ENCODE results near the gene ZFY. TPM values are rescaled to one million over a fixed set of nuclear protein-coding genes. Genes with fewer than 3 reads are reported as not detected.

ZFY gene
- total RNA-seq, 2 donors from 2014 or later: 11.5 to 14.0 TPM

GRCh38 chrY:2935716-2936435 lies 695 bp downstream of the ZFY start:
- Histone ChIP-seq H3K27me3 (replicated peaks; ENCODE audit: insufficient read depth) (no peaks in the 10 kb centered on the region), H3K4me3 (peak overlapping the region; percentile 44 to 48), H3K9me3 (no peaks in the 10 kb centered on the region), H3K4me1 (replicated peaks) (no peaks in the 10 kb centered on the region), H3K27ac (peak overlapping the region; percentile 97), H3K36me3 (no peaks in the 10 kb centered on the region)
- under 1% methylated on average over 32 of the region's 63 CpGs for WGBS
- peak; percentile 58 for TF ChIP-seq POLR2AphosphoS5 (IDR thresholded peaks at IDR 0.05)
- peak; percentile 44 for TF ChIP-seq POLR2A (IDR thresholded peaks at IDR 0.05)
- peak in 2 of 4 experiments; percentile 61 to 69 for TF ChIP-seq CTCF (IDR thresholded peaks at IDR 0.05)
- intact Hi-C loops (cut with DNase I): loop anchor here (10.0 kb wide), 1 partner anchor 91 kb away; the partner anchor contains the start of gene RPS4Y1
- DNase-seq (ENCODE audit: low spot score): peak; percentile 81

- Histone ChIP-seq H3K27ac (peak overlapping the region; percentile 97), H3K4me1 (replicated peaks) (no peaks in the 10 kb centered on the region), H3K36me3 (no peaks in the 10 kb centered on the region), H3K4me3 (peak overlapping the region; percentile 44 to 48), H3K27me3 (replicated peaks; ENCODE audit: insufficient read depth) (no peaks in the 10 kb centered on the region), H3K9me3 (no peaks in the 10 kb centered on the region)
- under 1% methylated on average over 6 of the region's 6 CpGs for WGBS
- DNase-seq (ENCODE audit: low spot score): no peak
- intact Hi-C loops (cut with DNase I): loop anchor here (10.0 kb wide), 1 partner anchor 92 kb away; the partner anchor contains the start of gene RPS4Y1
- TF ChIP-seq POLR2A (IDR thresholded peaks at IDR 0.05): no peak
- no peak for TF ChIP-seq POLR2AphosphoS5 (IDR thresholded peaks at IDR 0.05)
- no peak for TF ChIP-seq CTCF (IDR thresholded peaks at IDR 0.05)
Observed at GRCh38 chrY:2936436-2936750, 1.2 kb downstream of the ZFY start.

- no peak overlapping the region for H3K27ac ChIP-seq
- TF ChIP-seq POLR2A (IDR thresholded peaks at IDR 0.05) (no peak), CTCF (IDR thresholded peaks at IDR 0.05) (no peak), POLR2AphosphoS5 (IDR thresholded peaks at IDR 0.05) (no peak)
- WGBS: 91% methylated on average over 15 of the region's 19 CpGs
- no peaks in the 10 kb centered on the region for H3K9me3 ChIP-seq
- peak overlapping the region in 1 of 2 donors; percentile 48 for H3K4me3 ChIP-seq
- no peaks in the 10 kb centered on the region for H3K36me3 ChIP-seq
- H3K4me1 ChIP-seq (replicated peaks): no peaks in the 10 kb centered on the region
- DNase-seq (ENCODE audit: low spot score): no peak
- no peaks in the 10 kb centered on the region for H3K27me3 ChIP-seq (replicated peaks; ENCODE audit: insufficient read depth)
- intact Hi-C loops (cut with DNase I): loop anchor here (10.0 kb wide), 1 partner anchor 92 kb away; the partner anchor contains the start of gene RPS4Y1
Observed at GRCh38 chrY:2937149-2937548, 2.0 kb downstream of the ZFY start.

GRCh38 chrY:2949590-2950252 lies 14.5 kb downstream of the ZFY start:
- intact Hi-C loops (cut with DNase I): no loop called here
- no peaks in the 10 kb centered on the region for H3K9me3 ChIP-seq
- DNase-seq (ENCODE audit: low spot score): no peak
- 86% methylated on average over 7 of the region's 7 CpGs for WGBS
- H3K36me3 ChIP-seq: no peaks in the 10 kb centered on the region
- H3K27me3 ChIP-seq (replicated peaks; ENCODE audit: insufficient read depth): no peaks in the 10 kb centered on the region
- H3K4me1 ChIP-seq (replicated peaks): no peaks in the 10 kb centered on the region
- H3K4me3 ChIP-seq: no peak overlapping the region
- TF ChIP-seq POLR2A (IDR thresholded peaks at IDR 0.05) (no peak), CTCF (IDR thresholded peaks at IDR 0.05) (no peak), POLR2AphosphoS5 (IDR thresholded peaks at IDR 0.05) (no peak)
- no peak overlapping the region for H3K27ac ChIP-seq
